GM12892 (cell line): ENCODE measurements around the gene ZNF280B.

Experiments
- POLR2A ChIP-seq: IDR thresholded peaks from 2 replicates; pipeline ENCODE4 v1.6.1; 2011; ENCODE audit warnings: low read depth, low read length, control low read depth
- POLR2AphosphoS5 ChIP-seq: IDR thresholded peaks from 2 replicates; pipeline ENCODE4 v1.6.1; 2011; ENCODE audit warnings: low read depth, low read length, control low read depth
- TAF1 ChIP-seq: IDR thresholded peaks from 2 replicates; pipeline ENCODE4 v1.6.1; 2011; ENCODE audit warnings: low read depth, mild to moderate bottlenecking, control low read depth, low read length, borderline replicate concordance

GRCh38 chr22:22555596-22555995 is 47.1 kb upstream of the ZNF280B start:
- TF ChIP-seq POLR2AphosphoS5, result no peak
- no peak for TF ChIP-seq POLR2A
- no peak for TF ChIP-seq TAF1
